Muscle of arm (tissue), 12 donors: ENCODE measurements around the gene HMCN1. TPM values are rescaled to one million over a fixed set of nuclear protein-coding genes. Genes with fewer than 3 reads are reported as not detected.
A peak's percentile ranks its signal among the peaks of the same experiment; 100 is the strongest.

Experiments used
- DNase-seq: peaks from one replicate; pipeline ENCODE4 v3.0.0-alpha.2; 2013
- polyA plus RNA-seq, 12 donors: library from polyadenylated mRNA; unstranded; fragments of 120-200 nt; gene quantifications; one replicate each; pipeline ENCODE4 v1.2.1, GENCODE V29; 2013; ENCODE audit not compliant: insufficient read length in 12 of 12

Gene HMCN1
- polyA plus RNA-seq, 12 donors, result 6.2 to 30.6 (median 13.2) TPM; not detected in 1

- no peak for DNase-seq
Measured at GRCh38 chr1:186026946-186027345, 292.8 kb downstream of the HMCN1 start.

- peak; percentile 9 for DNase-seq
Measured at GRCh38 chr1:186027621-186028020, 293.4 kb downstream of the HMCN1 start.

- DNase-seq, result no peak
Measured at GRCh38 chr1:186030453-186030852, 296.3 kb downstream of the HMCN1 start.

GRCh38 chr1:186033847-186034271 is 299.7 kb downstream of the HMCN1 start:
- DNase-seq, result no peak

GRCh38 chr1:186042230-186042629 is 308.0 kb downstream of the HMCN1 start:
- no peak for DNase-seq

- no peak for DNase-seq
Measured at GRCh38 chr1:186043296-186043695, 309.1 kb downstream of the HMCN1 start.

- DNase-seq, result no peak
Measured at GRCh38 chr1:186044079-186044685, 310.0 kb downstream of the HMCN1 start.

GRCh38 chr1:186046437-186047211 is 312.4 kb downstream of the HMCN1 start:
- no peak for DNase-seq

GRCh38 chr1:186050360-186050759 is 316.2 kb downstream of the HMCN1 start:
- no peak for DNase-seq

- DNase-seq, result no peak
Measured at GRCh38 chr1:186054003-186054402, 319.8 kb downstream of the HMCN1 start.

- no peak for DNase-seq
Measured at GRCh38 chr1:186054932-186055331, 320.7 kb downstream of the HMCN1 start.

GRCh38 chr1:186055846-186056245 is 321.7 kb downstream of the HMCN1 start:
- no peak for DNase-seq

GRCh38 chr1:186057086-186057485 is 322.9 kb downstream of the HMCN1 start:
- DNase-seq, result no peak

- no peak for DNase-seq
Measured at GRCh38 chr1:186059311-186059710, 325.1 kb downstream of the HMCN1 start.

- no peak for DNase-seq
Measured at GRCh38 chr1:186059752-186060151, 325.6 kb downstream of the HMCN1 start.

- DNase-seq, result no peak
Measured at GRCh38 chr1:186060226-186060625, 326.0 kb downstream of the HMCN1 start.

GRCh38 chr1:186063091-186063657 is 329.0 kb downstream of the HMCN1 start:
- no peak for DNase-seq

GRCh38 chr1:186066411-186066810 is 332.2 kb downstream of the HMCN1 start:
- DNase-seq, result no peak

GRCh38 chr1:186073697-186074096 is 339.5 kb downstream of the HMCN1 start:
- no peak for DNase-seq

- DNase-seq, result no peak
Measured at GRCh38 chr1:186076006-186076405, 341.8 kb downstream of the HMCN1 start.

- no peak for DNase-seq
Measured at GRCh38 chr1:186078245-186078644, 344.1 kb downstream of the HMCN1 start.

GRCh38 chr1:186079084-186079684 is 345.0 kb downstream of the HMCN1 start:
- DNase-seq, result no peak
